GM13977 (cell line): ENCODE data around the gene C1QA.

Experiments
- DNase-seq: peaks from one replicate; pipeline ENCODE4 v3.0.0; 2012; ENCODE audit warnings: low spot score
- in situ Hi-C: fragments of 300-500 bp; cut with MboI; formaldehyde crosslinking; loops from one replicate; pipeline ENCODE4 v1.12.0; 2022; ENCODE audit warnings: low sequenced_read_pairs, low pct_unique_long_range_greater_than_20kb, mixed read lengths, inconsistent platforms; ENCODE audit not compliant: unreplicated experiment
- TF ChIP-seq, protein P1 (sequence below): IDR thresholded peaks from 2 replicates; pipeline ENCODE4 v1.5.1; 2012; ENCODE audit warnings: mild to moderate bottlenecking, control low read depth; ENCODE audit not compliant: insufficient read depth; ENCODE audit errors: extremely low read depth, missing control alignments

The C1QA gene

DNA sequence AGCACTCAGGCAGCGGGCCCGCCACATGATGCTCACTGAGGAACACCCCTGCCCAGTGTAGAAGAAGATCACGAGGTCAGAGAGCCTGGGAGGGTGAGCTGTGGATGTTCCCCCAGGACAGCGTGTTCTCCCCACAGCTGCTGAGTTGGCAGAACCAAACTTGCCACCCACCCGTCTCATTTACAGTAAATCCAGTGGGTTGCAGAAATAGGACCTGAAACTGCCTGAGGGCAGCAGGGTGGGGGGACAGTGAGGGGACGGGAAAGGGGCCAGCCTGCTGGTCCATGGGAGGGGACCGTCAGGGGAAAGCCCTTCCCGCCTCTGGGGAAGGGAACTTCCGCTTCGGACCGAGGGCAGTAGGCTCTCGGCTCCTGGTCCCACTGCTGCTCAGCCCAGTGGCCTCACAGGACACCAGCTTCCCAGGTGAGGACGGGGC is 16.5 kb downstream of the C1QA start, which contains the start of gene C1QB:
TSS of gene C1QB (plus strand) at position 356 of the 436 bp plus-strand sequence. CDS start 6,227 bp downstream, outside the sequence.
- in situ Hi-C loops = no loop called here
- TF ChIP-seq, protein P1, sequence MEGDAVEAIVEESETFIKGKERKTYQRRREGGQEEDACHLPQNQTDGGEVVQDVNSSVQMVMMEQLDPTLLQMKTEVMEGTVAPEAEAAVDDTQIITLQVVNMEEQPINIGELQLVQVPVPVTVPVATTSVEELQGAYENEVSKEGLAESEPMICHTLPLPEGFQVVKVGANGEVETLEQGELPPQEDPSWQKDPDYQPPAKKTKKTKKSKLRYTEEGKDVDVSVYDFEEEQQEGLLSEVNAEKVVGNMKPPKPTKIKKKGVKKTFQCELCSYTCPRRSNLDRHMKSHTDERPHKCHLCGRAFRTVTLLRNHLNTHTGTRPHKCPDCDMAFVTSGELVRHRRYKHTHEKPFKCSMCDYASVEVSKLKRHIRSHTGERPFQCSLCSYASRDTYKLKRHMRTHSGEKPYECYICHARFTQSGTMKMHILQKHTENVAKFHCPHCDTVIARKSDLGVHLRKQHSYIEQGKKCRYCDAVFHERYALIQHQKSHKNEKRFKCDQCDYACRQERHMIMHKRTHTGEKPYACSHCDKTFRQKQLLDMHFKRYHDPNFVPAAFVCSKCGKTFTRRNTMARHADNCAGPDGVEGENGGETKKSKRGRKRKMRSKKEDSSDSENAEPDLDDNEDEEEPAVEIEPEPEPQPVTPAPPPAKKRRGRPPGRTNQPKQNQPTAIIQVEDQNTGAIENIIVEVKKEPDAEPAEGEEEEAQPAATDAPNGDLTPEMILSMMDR = no peak

DNA sequence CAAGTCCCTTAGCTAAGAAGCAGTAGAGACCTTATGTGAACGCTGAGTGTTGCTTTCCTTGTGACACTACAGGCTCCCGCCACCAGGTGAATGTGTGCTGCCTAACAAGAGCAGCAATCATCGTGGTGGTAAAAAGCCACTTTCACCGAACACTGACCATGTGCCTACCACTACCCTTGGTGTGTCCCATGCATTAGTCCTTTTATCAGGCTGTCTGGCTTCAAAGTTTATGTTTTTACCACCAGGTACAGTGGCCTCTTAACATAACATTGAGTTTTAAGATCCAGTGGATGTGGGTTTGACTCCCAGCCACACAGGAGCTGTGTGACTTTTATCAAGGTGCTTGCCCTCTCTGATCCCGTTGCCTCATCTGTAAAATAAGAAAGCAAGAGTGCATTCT is 18.3 kb downstream of the C1QA start:
- no peak for DNase-seq
- TF ChIP-seq, protein P1 = no peak
- in situ Hi-C loops = no loop called here

More for the DNA sequence above, 16.5 kb downstream of the C1QA start, which contains the start of gene C1QB:
- no peak for DNase-seq

DNA sequence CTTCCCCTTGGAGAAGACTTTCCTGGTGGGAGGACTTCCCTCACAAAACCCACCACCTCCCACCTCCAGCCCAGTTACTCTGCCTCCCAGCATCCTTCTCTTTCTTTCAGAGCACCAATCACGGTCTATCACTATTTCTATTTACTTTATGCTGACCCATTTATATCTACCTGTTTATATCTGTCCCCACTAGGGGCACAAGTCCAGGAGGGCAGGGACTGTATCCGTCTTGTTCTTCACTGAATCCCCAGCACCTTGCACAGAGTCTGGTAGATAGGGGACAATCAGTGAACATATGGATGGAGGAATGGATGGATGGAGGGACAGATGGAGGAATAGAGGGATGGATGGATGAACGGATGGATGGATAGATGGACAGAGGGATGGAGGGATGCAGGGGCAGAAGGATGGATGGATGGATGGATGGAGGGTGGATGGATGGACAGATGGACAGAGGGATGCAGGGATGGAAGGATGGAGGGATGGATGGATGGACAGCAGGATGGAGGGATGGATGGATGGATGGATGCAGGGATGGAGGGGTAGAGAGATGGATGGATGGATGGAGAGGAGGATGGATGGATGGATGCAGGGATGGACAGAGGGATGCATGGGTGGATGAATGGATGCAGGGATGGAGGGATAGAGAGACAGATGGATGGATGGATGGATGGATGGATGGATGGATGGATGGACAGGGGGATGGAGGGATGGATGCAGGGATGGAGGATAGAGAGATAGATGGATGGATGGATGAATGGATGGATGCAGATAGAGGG is 22.1 kb downstream of the C1QA start:
- in situ Hi-C loops = no loop called here
- DNase-seq = no peak
- TF ChIP-seq, protein P1 = peak; percentile 21

DNA sequence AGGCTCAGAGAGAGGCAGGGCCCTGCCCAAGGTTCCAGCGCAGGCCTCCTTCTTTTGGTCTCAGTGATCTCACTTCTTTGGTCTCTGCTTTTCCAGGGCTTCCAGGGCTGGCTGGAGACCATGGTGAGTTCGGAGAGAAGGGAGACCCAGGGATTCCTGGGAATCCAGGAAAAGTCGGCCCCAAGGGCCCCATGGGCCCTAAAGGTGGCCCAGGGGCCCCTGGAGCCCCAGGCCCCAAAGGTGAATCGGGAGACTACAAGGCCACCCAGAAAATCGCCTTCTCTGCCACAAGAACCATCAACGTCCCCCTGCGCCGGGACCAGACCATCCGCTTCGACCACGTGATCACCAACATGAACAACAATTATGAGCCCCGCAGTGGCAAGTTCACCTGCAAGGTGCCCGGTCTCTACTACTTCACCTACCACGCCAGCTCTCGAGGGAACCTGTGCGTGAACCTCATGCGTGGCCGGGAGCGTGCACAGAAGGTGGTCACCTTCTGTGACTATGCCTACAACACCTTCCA is 24.4 kb downstream of the C1QA start:
- no peak for DNase-seq
- in situ Hi-C loops = no loop called here
- TF ChIP-seq, protein P1 = no peak

DNA sequence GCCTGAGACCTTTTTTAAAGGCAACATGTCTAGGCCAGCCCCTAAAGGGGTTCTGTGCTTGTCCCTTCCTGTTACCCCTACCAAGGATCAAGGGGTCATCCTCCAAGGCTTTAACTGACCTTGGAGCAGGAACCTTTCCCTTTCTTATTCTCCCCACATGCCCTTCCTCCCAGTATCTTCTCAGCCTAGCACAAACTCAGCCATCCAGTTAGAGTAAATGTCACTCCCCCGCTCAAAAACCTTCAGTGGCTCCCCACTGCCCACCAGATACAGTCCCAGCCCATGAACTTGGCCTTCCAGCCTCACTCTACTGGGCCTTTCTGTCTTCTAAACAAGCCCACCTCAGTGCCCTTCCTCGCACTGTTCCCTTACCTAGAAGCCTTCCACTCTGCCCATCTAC is 25.5 kb downstream of the C1QA start:
- TF ChIP-seq, protein P1 = no peak
- DNase-seq = no peak
- in situ Hi-C loops = no loop called here

DNA sequence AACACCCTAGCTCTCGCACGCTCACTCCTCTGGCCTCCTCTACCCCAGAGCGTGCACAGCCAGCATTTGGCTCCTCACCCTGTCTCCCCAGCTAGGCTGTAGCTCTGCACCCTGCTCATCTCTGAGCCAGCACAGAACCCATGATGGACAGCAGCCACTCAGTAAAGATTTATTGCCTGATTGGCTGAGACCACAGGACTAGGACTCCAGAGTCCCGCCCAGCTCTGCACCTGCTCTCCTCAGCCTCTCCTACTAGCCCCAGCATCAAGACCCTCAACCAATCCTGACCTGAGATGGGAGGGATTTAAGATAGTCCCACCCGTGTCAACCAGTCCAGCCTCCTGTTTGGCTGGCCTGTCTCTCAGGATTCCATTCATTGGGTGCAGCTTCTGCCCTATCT is 25.9 kb downstream of the C1QA start:
- TF ChIP-seq, protein P1 = no peak
- in situ Hi-C loops = no loop called here
- DNase-seq = peak; percentile 44
